ENCODE data around the gene MBD3L2B. TPM values are rescaled to one million over a fixed set of nuclear protein-coding genes. Genes with fewer than 3 reads are reported as not detected.
"Not testable (repeated sequence)": the region's sequence is repeated elsewhere in the genome, so short reads cannot be mapped to it uniquely, and the experiment has no call there.

Gene MBD3L2B
- not detected in 2 replicates for total RNA-seq

GRCh38 chr19:7021331-7021730 is at the start of gene MBD3L2B:
Gene MBD3L2B (minus strand): TSS chr19:7021431. CDS start chr19:7021397, 34 bp downstream.
- H3K4me1 Mint-ChIP-seq; H3K27ac Mint-ChIP-seq; H3K27me3 Mint-ChIP-seq; H3K36me3 Mint-ChIP-seq (ENCODE audit: low read depth); intact Hi-C loops (cut with micrococcal nuclease); DNase-seq; H3K9me3 Mint-ChIP-seq; H3K4me3 Mint-ChIP-seq: not testable (repeated sequence)

GRCh38 chr19:7069904-7070226 is 48.6 kb upstream of the MBD3L2B start:
- H3K36me3 Mint-ChIP-seq (ENCODE audit: low read depth) = peaks cover 41% of the 10 kb centered on the region
- peak overlapping the region; percentile 96 for H3K4me3 Mint-ChIP-seq
- H3K27ac Mint-ChIP-seq = peak overlapping the region; percentile 77
- H3K27me3 Mint-ChIP-seq = no peaks in the 10 kb centered on the region
- no peak for DNase-seq
- peaks cover 9% of the 10 kb centered on the region for H3K9me3 Mint-ChIP-seq
- peaks cover 10% of the 10 kb centered on the region for H3K4me1 Mint-ChIP-seq
- intact Hi-C loops (cut with micrococcal nuclease) = no loop called here

- peaks cover 6% of the 10 kb centered on the region for H3K9me3 Mint-ChIP-seq
- intact Hi-C loops (cut with micrococcal nuclease) = no loop called here
- DNase-seq = peak; percentile 99
- H3K36me3 Mint-ChIP-seq (ENCODE audit: low read depth) = peaks cover 35% of the 10 kb centered on the region
- peaks cover 8% of the 10 kb centered on the region for H3K4me1 Mint-ChIP-seq
- H3K27me3 Mint-ChIP-seq = no peaks in the 10 kb centered on the region
- H3K27ac Mint-ChIP-seq = peak within 1 kb of the TSS; percentile 77
- H3K4me3 Mint-ChIP-seq = peak within 1 kb of the TSS; percentile 96
These were observed 48.0 kb upstream of the MBD3L2B start, which contains the start of gene ZNF557 for GRCh38 chr19:7069042-7069903. Gene ZNF557 (plus strand): TSS chr19:7069703. CDS start chr19:7075075, 5,372 bp downstream.

- H3K4me1 Mint-ChIP-seq = peaks cover 8% of the 10 kb centered on the region
- H3K36me3 Mint-ChIP-seq (ENCODE audit: low read depth) = peaks cover 29% of the 10 kb centered on the region
- DNase-seq = no peak
- peak overlapping the region; percentile 96 for H3K4me3 Mint-ChIP-seq
- H3K9me3 Mint-ChIP-seq = peaks cover 5% of the 10 kb centered on the region
- intact Hi-C loops (cut with micrococcal nuclease) = no loop called here
- H3K27me3 Mint-ChIP-seq = no peaks in the 10 kb centered on the region
- peak overlapping the region; percentile 77 for H3K27ac Mint-ChIP-seq
These were observed 47.4 kb upstream of the MBD3L2B start for GRCh38 chr19:7068599-7068998.

- peaks cover 22% of the 10 kb centered on the region for H3K36me3 Mint-ChIP-seq (ENCODE audit: low read depth)
These were observed 46.5 kb upstream of the MBD3L2B start for GRCh38 chr19:7067716-7068115.

GRCh38 chr19:7067122-7067521 is 45.9 kb upstream of the MBD3L2B start:
- H3K9me3 Mint-ChIP-seq; H3K27me3 Mint-ChIP-seq; H3K4me1 Mint-ChIP-seq; H3K27ac Mint-ChIP-seq; intact Hi-C loops (cut with micrococcal nuclease); H3K4me3 Mint-ChIP-seq: not testable (repeated sequence)
- H3K36me3 Mint-ChIP-seq (ENCODE audit: low read depth) = peaks cover 16% of the 10 kb centered on the region
- DNase-seq = peak; percentile 61

More at GRCh38 chr19:7067716-7068115, 46.5 kb upstream of the MBD3L2B start:
- Mint-ChIP-seq H3K4me3 (no peak overlapping the region), H3K4me1 (peaks cover 8% of the 10 kb centered on the region), H3K27me3 (no peaks in the 10 kb centered on the region), H3K9me3 (peaks cover 5% of the 10 kb centered on the region), H3K27ac (no peak overlapping the region)
- intact Hi-C loops (cut with micrococcal nuclease) = no loop called here
- peak; percentile 42 for DNase-seq

GRCh38 chr19:7063764-7064418 is 42.7 kb upstream of the MBD3L2B start:
- Mint-ChIP-seq H3K36me3 (ENCODE audit: low read depth) (no peaks in the 10 kb centered on the region), H3K27me3 (no peaks in the 10 kb centered on the region), H3K9me3 (no peaks in the 10 kb centered on the region), H3K4me1 (peaks cover 1% of the 10 kb centered on the region), H3K4me3 (no peak overlapping the region), H3K27ac (no peak overlapping the region)
- DNase-seq = peak; percentile 71
- intact Hi-C loops (cut with micrococcal nuclease) = no loop called here

- H3K36me3 Mint-ChIP-seq (ENCODE audit: low read depth) = no peaks in the 10 kb centered on the region
These were observed 42.1 kb upstream of the MBD3L2B start for GRCh38 chr19:7063339-7063738.

GRCh38 chr19:7059977-7060376 is 38.7 kb upstream of the MBD3L2B start:
- not testable (repeated sequence) for H3K27ac Mint-ChIP-seq, H3K9me3 Mint-ChIP-seq

More at GRCh38 chr19:7063339-7063738, 42.1 kb upstream of the MBD3L2B start:
- intact Hi-C loops (cut with micrococcal nuclease) = no loop called here
- Mint-ChIP-seq H3K4me1 (no peaks in the 10 kb centered on the region), H3K9me3 (no peaks in the 10 kb centered on the region), H3K27me3 (no peaks in the 10 kb centered on the region), H3K27ac (no peak overlapping the region), H3K4me3 (no peak overlapping the region)
- DNase-seq = peak; percentile 68

GRCh38 chr19:7058576-7058975 is 37.3 kb upstream of the MBD3L2B start, which contains the start of gene MBD3L3:
Gene MBD3L3 (minus strand): TSS chr19:7058676. CDS start chr19:7058605, 71 bp downstream.
- H3K4me3 Mint-ChIP-seq; H3K9me3 Mint-ChIP-seq; H3K27ac Mint-ChIP-seq; DNase-seq; H3K36me3 Mint-ChIP-seq (ENCODE audit: low read depth); intact Hi-C loops (cut with micrococcal nuclease); H3K27me3 Mint-ChIP-seq; H3K4me1 Mint-ChIP-seq: not testable (repeated sequence)

More at GRCh38 chr19:7059977-7060376, 38.7 kb upstream of the MBD3L2B start:
- intact Hi-C loops (cut with micrococcal nuclease); H3K36me3 Mint-ChIP-seq (ENCODE audit: low read depth); H3K4me1 Mint-ChIP-seq; H3K4me3 Mint-ChIP-seq; H3K27me3 Mint-ChIP-seq: not testable (repeated sequence)
- peak; percentile 65 for DNase-seq

GRCh38 chr19:7056371-7056770 is 35.1 kb upstream of the MBD3L2B start:
- H3K27me3 Mint-ChIP-seq; H3K36me3 Mint-ChIP-seq (ENCODE audit: low read depth); H3K4me1 Mint-ChIP-seq; H3K4me3 Mint-ChIP-seq; H3K9me3 Mint-ChIP-seq; H3K27ac Mint-ChIP-seq; intact Hi-C loops (cut with micrococcal nuclease): not testable (repeated sequence)
- peak; percentile 54 for DNase-seq

GRCh38 chr19:7055679-7056078 is 34.4 kb upstream of the MBD3L2B start:
- H3K9me3 Mint-ChIP-seq; H3K27me3 Mint-ChIP-seq; H3K4me1 Mint-ChIP-seq; H3K4me3 Mint-ChIP-seq; H3K36me3 Mint-ChIP-seq (ENCODE audit: low read depth); intact Hi-C loops (cut with micrococcal nuclease); H3K27ac Mint-ChIP-seq: not testable (repeated sequence)
- DNase-seq = peak; percentile 54

GRCh38 chr19:7054635-7055368 is 33.6 kb upstream of the MBD3L2B start:
- H3K4me1 Mint-ChIP-seq; intact Hi-C loops (cut with micrococcal nuclease); H3K36me3 Mint-ChIP-seq (ENCODE audit: low read depth); H3K27ac Mint-ChIP-seq; H3K9me3 Mint-ChIP-seq; H3K4me3 Mint-ChIP-seq; H3K27me3 Mint-ChIP-seq: not testable (repeated sequence)
- DNase-seq = peak; percentile 56

GRCh38 chr19:7052896-7053295 is 31.7 kb upstream of the MBD3L2B start:
- H3K4me1 Mint-ChIP-seq; H3K9me3 Mint-ChIP-seq; H3K27ac Mint-ChIP-seq; intact Hi-C loops (cut with micrococcal nuclease); H3K4me3 Mint-ChIP-seq; H3K36me3 Mint-ChIP-seq (ENCODE audit: low read depth); H3K27me3 Mint-ChIP-seq: not testable (repeated sequence)
- DNase-seq = peak; percentile 65
